ENCODE data around the gene BPIFB2. TPM values are rescaled to one million over a fixed set of nuclear protein-coding genes. Genes with fewer than 3 reads are reported as not detected.

The BPIFB2 gene
- total RNA-seq, 1 experiment from 2014 or later: 0.15 TPM

GRCh38 chr20:33053291-33054106 is 46.0 kb downstream of the BPIFB2 start, which contains the start of gene BPIFB3:
BPIFB3 (plus strand) TSS chr20:33053903; CDS start chr20:33055436, 1,533 bp downstream.
- Histone ChIP-seq H2AFZ (ENCODE audit: low read depth, low read length, poor library complexity, severe bottlenecking) (no peak within 1 kb of the TSS), H3K36me3 (ENCODE audit: control insufficient read depth in 1 of 2, insufficient read depth in 2 of 2, low read length in 2 of 2) (no peaks in the 10 kb centered on the region), H3K4me3 (replicated peaks in 1 of 2; ENCODE audit: low read depth in 1 of 2, low read length in 2 of 2) (no peak within 1 kb of the TSS), H3K27ac (ENCODE audit: low read depth, low read length) (no peak within 1 kb of the TSS), H3K4me2 (ENCODE audit: low read length) (no peak within 1 kb of the TSS), H3K9me3 (ENCODE audit: control insufficient read depth in 1 of 2, insufficient read depth in 1 of 2, low read depth in 1 of 2, low read length in 2 of 2) (no peaks in the 10 kb centered on the region), H4K20me1 (ENCODE audit: insufficient read depth) (no peaks in the 10 kb centered on the region), H3K79me2 (ENCODE audit: insufficient read depth, low read length) (no peaks in the 10 kb centered on the region), H3K9ac (ENCODE audit: low read length) (no peak within 1 kb of the TSS), H3K4me1 (ENCODE audit: control insufficient read depth in 1 of 2, insufficient read depth in 2 of 2, low read length in 2 of 2) (no peaks in the 10 kb centered on the region), H3K9me2 (ENCODE audit: insufficient read depth) (no peaks in the 10 kb centered on the region), H3K27me3 (ENCODE audit: insufficient read depth, low read length) (no peaks in the 10 kb centered on the region)
- no TSS peak for BruUV-seq (replicated peaks)
- ChIA-PET CTCF (no interaction called here), POLR2A (no interaction called here), RAD21 (ENCODE audit: low non-redundant PET in 1 of 2, low total read pairs in 2 of 2, uncharacterized antibody in 2 of 2, unreplicated experiment in 2 of 2) (no interaction called here)
- intact Hi-C loops (cut with micrococcal nuclease): no loop called here
- ATAC-seq: no peak
- TF ChIP-seq POLR2AphosphoS5 (IDR thresholded peaks at IDR 0.05; ENCODE audit: low read depth, low read length): no peak
- no peak for TF ChIP-seq ELF1 (IDR thresholded peaks at IDR 0.05; ENCODE audit: borderline replicate concordance, low read depth)
- TF ChIP-seq SRF (IDR thresholded peaks at IDR 0.05; ENCODE audit: low read depth): no peak
- TF ChIP-seq, protein P1, sequence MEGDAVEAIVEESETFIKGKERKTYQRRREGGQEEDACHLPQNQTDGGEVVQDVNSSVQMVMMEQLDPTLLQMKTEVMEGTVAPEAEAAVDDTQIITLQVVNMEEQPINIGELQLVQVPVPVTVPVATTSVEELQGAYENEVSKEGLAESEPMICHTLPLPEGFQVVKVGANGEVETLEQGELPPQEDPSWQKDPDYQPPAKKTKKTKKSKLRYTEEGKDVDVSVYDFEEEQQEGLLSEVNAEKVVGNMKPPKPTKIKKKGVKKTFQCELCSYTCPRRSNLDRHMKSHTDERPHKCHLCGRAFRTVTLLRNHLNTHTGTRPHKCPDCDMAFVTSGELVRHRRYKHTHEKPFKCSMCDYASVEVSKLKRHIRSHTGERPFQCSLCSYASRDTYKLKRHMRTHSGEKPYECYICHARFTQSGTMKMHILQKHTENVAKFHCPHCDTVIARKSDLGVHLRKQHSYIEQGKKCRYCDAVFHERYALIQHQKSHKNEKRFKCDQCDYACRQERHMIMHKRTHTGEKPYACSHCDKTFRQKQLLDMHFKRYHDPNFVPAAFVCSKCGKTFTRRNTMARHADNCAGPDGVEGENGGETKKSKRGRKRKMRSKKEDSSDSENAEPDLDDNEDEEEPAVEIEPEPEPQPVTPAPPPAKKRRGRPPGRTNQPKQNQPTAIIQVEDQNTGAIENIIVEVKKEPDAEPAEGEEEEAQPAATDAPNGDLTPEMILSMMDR (IDR thresholded peaks at IDR 0.05 in 2 of 3, conservative IDR thresholded peaks at IDR 0.05 in 1 of 3; ENCODE audit: borderline replicate concordance in 1 of 3, insufficient read depth in 1 of 3, low read depth in 2 of 3, low read length in 2 of 3): no peak
- TF ChIP-seq POLR2A (IDR thresholded peaks at IDR 0.05; ENCODE audit: borderline replicate concordance, extremely low read depth, insufficient read depth, insufficient read length): no peak
- no peak for TF ChIP-seq RAD21 (IDR thresholded peaks at IDR 0.05; ENCODE audit: low read depth)
- no peak for TF ChIP-seq EGR1 (IDR thresholded peaks at IDR 0.05; ENCODE audit: low read depth)
- no peak for TF ChIP-seq SP1 (IDR thresholded peaks at IDR 0.05; ENCODE audit: low read depth)
- TF ChIP-seq TCF7L2 (IDR thresholded peaks at IDR 0.05; ENCODE audit: borderline replicate concordance, extremely low read depth, insufficient read depth, insufficient read length): no peak
- TF ChIP-seq SIN3A (IDR thresholded peaks at IDR 0.05; ENCODE audit: low read depth): no peak
- DNase-seq (ENCODE audit: low read depth, low spot score): no peak

Measured in HCT116 (cell line).